Left ventricle myocardium inferior (tissue), 1 donor: ENCODE results near the gene VDAC2. TPM values are rescaled to one million over a fixed set of nuclear protein-coding genes. Genes with fewer than 3 reads are reported as not detected.

Experiments
- DNase-seq: peaks from one replicate; pipeline ENCODE4 v3.0.0-alpha.2; 2020
- H3K27ac ChIP-seq: fragments of 200-600 bp; replicated peaks from 2 replicates; pipeline ENCODE4 v1.8.0; 2021
- H3K27me3 ChIP-seq: fragments of 200-600 bp; 2 replicates; pipeline ENCODE4 v1.8.0; 2021; ENCODE audit warnings: low read depth
- H3K36me3 ChIP-seq: fragments of 200-600 bp; 2 replicates; pipeline ENCODE4 v1.8.0; 2021
- H3K4me1 ChIP-seq: fragments of 200-600 bp; 2 replicates; pipeline ENCODE4 v1.8.0; 2021
- H3K4me3 ChIP-seq: fragments of 200-600 bp; 2 replicates; pipeline ENCODE4 v1.8.0; 2021; ENCODE audit warnings: mild to moderate bottlenecking, moderate library complexity
- H3K9me3 ChIP-seq: fragments of 200-600 bp; replicated peaks from 2 replicates; pipeline ENCODE4 v1.8.0; 2021
- CTCF ChIP-seq: fragments of 200-600 bp; IDR thresholded peaks from 2 replicates; pipeline ENCODE4 v1.8.0; 2021; ENCODE audit warnings: antibody characterized with exemption, mild to moderate bottlenecking, borderline replicate concordance
- intact Hi-C: fragments of 100-400 bp; cut with micrococcal nuclease; formaldehyde crosslinking; loops from one replicate; pipeline ENCODE4 v1.11.0; 2022
- total RNA-seq: library from RNA; stranded (reverse); fragmentation: NEBNext Ultra II Directional; extraction: Animal tissue kit (Norgen Biotek cat#: 25700); gene quantifications from one replicate; pipeline ENCODE4 v1.2.1, GENCODE V29; 2021
- donor health status: DM: no; HTN: yes; CAD: no; lungs with severe emphysema.

The VDAC2 gene
- total RNA-seq, 1 donor from 2014 or later: 442 TPM

- peaks cover 10% of the 10 kb centered on the region for H3K9me3 ChIP-seq
- no peaks in the 10 kb centered on the region for H3K27me3 ChIP-seq
- TF ChIP-seq CTCF: no peak
- intact Hi-C loops: no loop called here
- H3K36me3 ChIP-seq: no peaks in the 10 kb centered on the region
- H3K4me1 ChIP-seq: peaks cover 5% of the 10 kb centered on the region
- H3K27ac ChIP-seq: no peak overlapping the region
- H3K4me3 ChIP-seq: no peak overlapping the region
- DNase-seq: no peak
These were observed 51.5 kb downstream of the VDAC2 start for GRCh38 chr10:75261813-75262705.

GRCh38 chr10:75263806-75264205 is 53.2 kb downstream of the VDAC2 start:
- peak; percentile 22 for DNase-seq
- Histone ChIP-seq H3K27ac (no peak overlapping the region), H3K4me1 (peaks cover 5% of the 10 kb centered on the region), H3K27me3 (no peaks in the 10 kb centered on the region), H3K36me3 (no peaks in the 10 kb centered on the region), H3K4me3 (no peak overlapping the region), H3K9me3 (peaks cover 10% of the 10 kb centered on the region)
- TF ChIP-seq CTCF: no peak
- intact Hi-C loops: no loop called here

GRCh38 chr10:75265856-75266255 is 55.3 kb downstream of the VDAC2 start:
- Histone ChIP-seq H3K27me3 (no peaks in the 10 kb centered on the region), H3K36me3 (no peaks in the 10 kb centered on the region), H3K4me1 (peaks cover 5% of the 10 kb centered on the region), H3K4me3 (no peak overlapping the region), H3K27ac (no peak overlapping the region), H3K9me3 (peaks cover 5% of the 10 kb centered on the region)
- intact Hi-C loops: no loop called here
- no peak for DNase-seq
- no peak for TF ChIP-seq CTCF

- Histone ChIP-seq H3K36me3 (no peaks in the 10 kb centered on the region), H3K9me3 (no peaks in the 10 kb centered on the region), H3K27me3 (no peaks in the 10 kb centered on the region), H3K4me1 (peaks cover 5% of the 10 kb centered on the region), H3K27ac (no peak overlapping the region), H3K4me3 (no peak overlapping the region)
- no peak for TF ChIP-seq CTCF
- no peak for DNase-seq
- intact Hi-C loops: no loop called here
These were observed 56.3 kb downstream of the VDAC2 start for GRCh38 chr10:75266945-75267344.

- H3K4me3 ChIP-seq: no peak overlapping the region
- H3K27me3 ChIP-seq: no peaks in the 10 kb centered on the region
- no peaks in the 10 kb centered on the region for H3K36me3 ChIP-seq
- no peak overlapping the region for H3K27ac ChIP-seq
- intact Hi-C loops: no loop called here
- DNase-seq: no peak
- no peaks in the 10 kb centered on the region for H3K9me3 ChIP-seq
- no peak for TF ChIP-seq CTCF
- peaks cover 3% of the 10 kb centered on the region for H3K4me1 ChIP-seq
These were observed 59.0 kb downstream of the VDAC2 start for GRCh38 chr10:75269605-75270004.
